ENCODE data around the gene RAB44. TPM values are rescaled to one million over a fixed set of nuclear protein-coding genes. Genes with fewer than 3 reads are reported as not detected.

Gene RAB44
- total RNA-seq, 1 donor: not detected

- no peak overlapping the region for H3K4me3 ChIP-seq (ENCODE audit: low read depth, low read length)
- no peak for DNase-seq (ENCODE audit: low read depth)
- no peak for TF ChIP-seq CTCF (IDR thresholded peaks at IDR 0.05; ENCODE audit: insufficient read depth, low read length)
Measured at GRCh38 chr6:36662380-36662779, 35.2 kb upstream of the RAB44 start.

- no peak for DNase-seq (ENCODE audit: low read depth)
- TF ChIP-seq CTCF (IDR thresholded peaks at IDR 0.05; ENCODE audit: insufficient read depth, low read length): no peak
- no peak overlapping the region for H3K4me3 ChIP-seq (ENCODE audit: low read depth, low read length)
Measured at GRCh38 chr6:36662827-36663256, 34.8 kb upstream of the RAB44 start.

GRCh38 chr6:36663504-36664446 lies 33.9 kb upstream of the RAB44 start:
- peak; percentile 34 for DNase-seq (ENCODE audit: low read depth)
- no peak for TF ChIP-seq CTCF (IDR thresholded peaks at IDR 0.05; ENCODE audit: insufficient read depth, low read length)
- no peak overlapping the region for H3K4me3 ChIP-seq (ENCODE audit: low read depth, low read length)

- no peak overlapping the region for H3K4me3 ChIP-seq (ENCODE audit: low read depth, low read length)
- no peak for DNase-seq (ENCODE audit: low read depth)
- TF ChIP-seq CTCF (IDR thresholded peaks at IDR 0.05; ENCODE audit: insufficient read depth, low read length): no peak
Measured at GRCh38 chr6:36665180-36665579, 32.4 kb upstream of the RAB44 start.

- no peak for DNase-seq (ENCODE audit: low read depth)
- TF ChIP-seq CTCF (IDR thresholded peaks at IDR 0.05; ENCODE audit: insufficient read depth, low read length): no peak
- H3K4me3 ChIP-seq (ENCODE audit: low read depth, low read length): no peak overlapping the region
Measured at GRCh38 chr6:36666287-36666686, 31.3 kb upstream of the RAB44 start.

- no peak overlapping the region for H3K4me3 ChIP-seq (ENCODE audit: low read depth, low read length)
- no peak for TF ChIP-seq CTCF (IDR thresholded peaks at IDR 0.05; ENCODE audit: insufficient read depth, low read length)
- DNase-seq (ENCODE audit: low read depth): peak; percentile 97
Measured at GRCh38 chr6:36666826-36667591, 30.6 kb upstream of the RAB44 start.

Data from fibroblast of the aortic adventitia (primary cell).